ENCODE data around the gene CDIPT. TPM values are rescaled to one million over a fixed set of nuclear protein-coding genes. Genes with fewer than 3 reads are reported as not detected.

CDIPT gene
- total RNA-seq, 1 donor from 2014 or later = 28.7 TPM

- no peaks in the 10 kb centered on the region for H3K27me3 Mint-ChIP-seq
- ATAC-seq (ENCODE audit: low read depth) (peak; percentile 74), DNase-seq (peak; percentile 97)
- peaks cover 71% of the 10 kb centered on the region for H3K4me1 Mint-ChIP-seq
- H3K9me3 Mint-ChIP-seq = no peaks in the 10 kb centered on the region
- TF ChIP-seq CTCF (IDR thresholded peaks at IDR 0.05) = peak; percentile 89
- peak within 1 kb of the TSS; percentile 99 for H3K4me3 Mint-ChIP-seq
- intact Hi-C loops (cut with micrococcal nuclease) = loop anchor here (1.0 to 5.0 kb wide), 8 partner anchors 9 to 1361 kb away; partner anchors contain the start of genes CDIPT, FBXL19 and KIF22
- POLR2A ChIA-PET = interaction anchor here (0.6 to 8.2 kb wide), 30 partner anchors 8 to 993 kb away, joined by 3 to 147 read pairs (median 5); partner anchors contain the start of genes ALDOA, ATXN2L, CDIPT and CORO1A
- peak within 1 kb of the TSS; percentile 99 for H3K27ac Mint-ChIP-seq
- H3K36me3 Mint-ChIP-seq (ENCODE audit: low read depth) = peaks cover 38% of the 10 kb centered on the region
- CTCF ChIA-PET = interaction anchor here (0.6 to 2.3 kb wide), 8 partner anchors 8 to 117 kb away, joined by 4 to 23 read pairs (median 5); partner anchors contain the start of gene KIF22
These were observed 47.0 kb downstream of the CDIPT start, which contains the start of gene PAGR1 for GRCh38 chr16:29815793-29816693. PAGR1 (plus strand) TSS chr16:29816152; CDS start chr16:29816526, 374 bp downstream.

GRCh38 chr16:29815032-29815721 is 47.8 kb downstream of the CDIPT start:
- POLR2A ChIA-PET = interaction anchor here (0.6 to 8.2 kb wide), 27 partner anchors 7 to 993 kb away, joined by 3 to 147 read pairs (median 5); partner anchors contain the start of genes ALDOA, ATXN2L, CDIPT and CORO1A
- Mint-ChIP-seq H3K4me3 (peak overlapping the region; percentile 99), H3K36me3 (ENCODE audit: low read depth) (peaks cover 33% of the 10 kb centered on the region), H3K27me3 (no peaks in the 10 kb centered on the region), H3K9me3 (no peaks in the 10 kb centered on the region), H3K4me1 (peaks cover 71% of the 10 kb centered on the region), H3K27ac (peak overlapping the region; percentile 99)
- DNase-seq (no peak), ATAC-seq (ENCODE audit: low read depth) (no peak)
- CTCF ChIA-PET = interaction anchor here (0.6 to 2.3 kb wide), 8 partner anchors 7 to 116 kb away, joined by 4 to 23 read pairs (median 5); partner anchors contain the start of gene KIF22
- intact Hi-C loops (cut with micrococcal nuclease) = loop anchor here (5.0 kb wide), 1 partner anchor 1362 kb away; no protein-coding TSS in a partner anchor
- no peak for TF ChIP-seq CTCF (IDR thresholded peaks at IDR 0.05)

- no peaks in the 10 kb centered on the region for H3K27me3 Mint-ChIP-seq
- H3K36me3 Mint-ChIP-seq (ENCODE audit: low read depth) = peaks cover 31% of the 10 kb centered on the region
- ATAC-seq (ENCODE audit: low read depth) (no peak), DNase-seq (no peak)
- H3K9me3 Mint-ChIP-seq = no peaks in the 10 kb centered on the region
- peaks cover 70% of the 10 kb centered on the region for H3K4me1 Mint-ChIP-seq
- ChIA-PET POLR2A (interaction anchor here (1.2 to 2.8 kb wide), 2 partner anchors 24 to 79 kb away, joined by 4 to 26 read pairs; partner anchors contain the start of gene KIF22), CTCF (no interaction called here)
- no peak for TF ChIP-seq CTCF (IDR thresholded peaks at IDR 0.05)
- H3K27ac Mint-ChIP-seq = no peak overlapping the region
- intact Hi-C loops (cut with micrococcal nuclease) = no loop called here
- peak overlapping the region; percentile 66 for H3K4me3 Mint-ChIP-seq
These were observed 48.4 kb downstream of the CDIPT start for GRCh38 chr16:29814592-29814991.

GRCh38 chr16:29813644-29814562 is 49.1 kb downstream of the CDIPT start:
- intact Hi-C loops (cut with micrococcal nuclease) = no loop called here
- Mint-ChIP-seq H3K36me3 (ENCODE audit: low read depth) (peaks cover 29% of the 10 kb centered on the region), H3K4me1 (peaks cover 66% of the 10 kb centered on the region), H3K27me3 (no peaks in the 10 kb centered on the region), H3K4me3 (no peak overlapping the region), H3K9me3 (no peaks in the 10 kb centered on the region), H3K27ac (no peak overlapping the region)
- TF ChIP-seq CTCF (IDR thresholded peaks at IDR 0.05) = no peak
- ChIA-PET POLR2A (interaction anchor here (0.7 to 1.2 kb wide), 2 partner anchors 112 to 161 kb away, joined by 3 to 4 read pairs; partner anchors contain the start of gene KCTD13), CTCF (no interaction called here)
- ATAC-seq (ENCODE audit: low read depth) = no peak
- no peak for DNase-seq
